HEK293 (cell line): ENCODE data around the gene SOX21.

Source experiments
- CTCF ChIA-PET: fragments of 350-600 bp; formaldehyde crosslinking; extraction: SDS; loops from one replicate; lab custom pipeline; 2021; ENCODE audit warnings: antibody characterized with exemption; lab: Yijun Ruan, JAX
- POLR2A ChIA-PET: fragments of 300-600 bp; formaldehyde crosslinking; extraction: SDS; loops from one replicate; lab custom pipeline; 2020; ENCODE audit warnings: antibody characterized with exemption, inconsistent platforms; lab: Yijun Ruan, JAX
- H3K27ac ChIP-seq: fragments of 200-500 bp; sonication (Bioruptor generic); 2 replicates; pipeline ENCODE4 v1.5.1; 2014; ENCODE audit warnings: low read depth, low read length, control low read depth, inconsistent platforms; ENCODE audit errors: extremely low read depth
- H3K36me3 ChIP-seq, 2 experiments: fragments of 200-500 bp in 1 of 2; sonication (Bioruptor generic) in 1 of 2; 1 replicate in 1 of 2; 2 replicates in 1 of 2; pipeline ENCODE4 v1.5.1; 2014 to 2017; ENCODE audit warnings: inconsistent platforms in 2 of 2, low read length in 2 of 2; ENCODE audit not compliant: control insufficient read depth in 2 of 2, insufficient read depth in 1 of 2
- H3K4me1 ChIP-seq: fragments of 200-500 bp; sonication (Bioruptor generic); 2 replicates; pipeline ENCODE4 v1.5.1; 2014; ENCODE audit warnings: mild to moderate bottlenecking, low read length, inconsistent platforms; ENCODE audit not compliant: control insufficient read depth, insufficient read depth
- H3K4me3 ChIP-seq: 2 replicates; pipeline ENCODE4 v1.5.1; 2011; ENCODE audit warnings: low read depth, mild to moderate bottlenecking, control low read depth, low read length, moderate library complexity
- H3K9me3 ChIP-seq: fragments of 200-500 bp; sonication (Bioruptor generic); 2 replicates; pipeline ENCODE4 v1.5.1; 2014; ENCODE audit warnings: low read depth, low read length, inconsistent platforms; ENCODE audit not compliant: control insufficient read depth, insufficient read depth
- EGR2 ChIP-seq: fragments of 450-650 bp; formaldehyde crosslinking; IDR thresholded peaks from 2 replicates; pipeline ENCODE4 v1.5.1; 2016; ENCODE audit warnings: low read depth, missing biosample characterization, missing genetic modification characterization
- KLF1 ChIP-seq: fragments of 450-650 bp; formaldehyde crosslinking; IDR thresholded peaks from 2 replicates; pipeline ENCODE4 v1.5.1; 2016; ENCODE audit warnings: missing biosample characterization, missing genetic modification characterization
- KLF7 ChIP-seq: fragments of 450-650 bp; formaldehyde crosslinking; IDR thresholded peaks from 2 replicates; pipeline ENCODE4 v1.5.1; 2016; ENCODE audit warnings: missing biosample characterization, missing genetic modification characterization, borderline replicate concordance
- TCF7L2 ChIP-seq: IDR thresholded peaks from 2 replicates; pipeline ENCODE4 v1.6.1; 2011; ENCODE audit warnings: low read depth, mild to moderate bottlenecking, inconsistent platforms, low read length, moderate library complexity, borderline replicate concordance
- ZBTB1 ChIP-seq: fragments of 450-650 bp; formaldehyde crosslinking; IDR thresholded peaks from 2 replicates; pipeline ENCODE4 v1.5.1; 2016; ENCODE audit warnings: missing biosample characterization, missing genetic modification characterization
- ZBTB10 ChIP-seq: fragments of 450-650 bp; formaldehyde crosslinking; IDR thresholded peaks from 2 replicates; pipeline ENCODE4 v1.5.1; 2016; ENCODE audit warnings: missing biosample characterization, missing genetic modification characterization
- ZBTB21 ChIP-seq: fragments of 450-650 bp; formaldehyde crosslinking; IDR thresholded peaks from 2 replicates; pipeline ENCODE4 v1.5.1; 2017; ENCODE audit warnings: missing biosample characterization, missing genetic modification characterization
- ZEB2 ChIP-seq: fragments of 450-650 bp; formaldehyde crosslinking; IDR thresholded peaks from 2 replicates; pipeline ENCODE4 v1.5.1; 2016; ENCODE audit warnings: missing biosample characterization, missing genetic modification characterization
- ZNF239 ChIP-seq: fragments of 450-650 bp; formaldehyde crosslinking; IDR thresholded peaks from 2 replicates; pipeline ENCODE4 v1.5.1; 2016; ENCODE audit warnings: missing biosample characterization, missing genetic modification characterization
- ZNF280D ChIP-seq: fragments of 450-650 bp; formaldehyde crosslinking; IDR thresholded peaks from 2 replicates; pipeline ENCODE4 v1.5.1; 2016; ENCODE audit warnings: missing biosample characterization, missing genetic modification characterization
- ZNF394 ChIP-seq: fragments of 450-650 bp; formaldehyde crosslinking; IDR thresholded peaks from 2 replicates; pipeline ENCODE4 v1.5.1; 2016; ENCODE audit warnings: missing biosample characterization, missing genetic modification characterization, mild to moderate bottlenecking, moderate library complexity, borderline replicate concordance
- ZNF416 ChIP-seq: fragments of 450-650 bp; formaldehyde crosslinking; IDR thresholded peaks from 2 replicates; pipeline ENCODE4 v1.5.1; 2016; ENCODE audit warnings: missing biosample characterization, missing genetic modification characterization
- ZNF426 ChIP-seq: fragments of 450-650 bp; formaldehyde crosslinking; IDR thresholded peaks from 2 replicates; pipeline ENCODE4 v1.5.1; 2017; ENCODE audit warnings: missing biosample characterization, missing genetic modification characterization, mild to moderate bottlenecking, inconsistent platforms, moderate library complexity
- ZNF488 ChIP-seq: fragments of 450-650 bp; formaldehyde crosslinking; IDR thresholded peaks from 2 replicates; pipeline ENCODE4 v1.5.1; 2016; ENCODE audit warnings: missing biosample characterization, missing genetic modification characterization
- ZNF596 ChIP-seq: fragments of 450-650 bp; IDR thresholded peaks from 2 replicates; pipeline ENCODE4 v1.5.0; 2018; ENCODE audit warnings: missing biosample characterization, mild to moderate bottlenecking, missing genetic modification characterization, moderate library complexity
- ZNF654 ChIP-seq: fragments of 450-650 bp; formaldehyde crosslinking; IDR thresholded peaks from 2 replicates; pipeline ENCODE4 v1.5.1; 2016; ENCODE audit warnings: low read depth, missing biosample characterization, missing genetic modification characterization
- ZNF664 ChIP-seq: fragments of 450-650 bp; formaldehyde crosslinking; IDR thresholded peaks from 2 replicates; pipeline ENCODE4 v1.5.1; 2016; ENCODE audit warnings: missing biosample characterization, missing genetic modification characterization
- ZNF76 ChIP-seq: fragments of 450-650 bp; formaldehyde crosslinking; IDR thresholded peaks from 2 replicates; pipeline ENCODE4; 2016; ENCODE audit warnings: low read depth, missing biosample characterization, missing genetic modification characterization, borderline replicate concordance
- ZNF768 ChIP-seq: fragments of 450-650 bp; formaldehyde crosslinking; IDR thresholded peaks from 2 replicates; pipeline ENCODE4 v1.5.1; 2018; ENCODE audit warnings: missing biosample characterization, mild to moderate bottlenecking, missing genetic modification characterization
- ZXDB ChIP-seq: fragments of 450-650 bp; formaldehyde crosslinking; IDR thresholded peaks from 2 replicates; pipeline ENCODE4 v1.5.1; 2016; ENCODE audit warnings: missing biosample characterization, missing genetic modification characterization

SOX21 gene

GRCh38 chr13:94701313-94702180 lies 10.8 kb downstream of the SOX21 start:
- H3K27ac ChIP-seq = no peak overlapping the region
- no peak overlapping the region for H3K4me3 ChIP-seq
- POLR2A ChIA-PET = no interaction called here
- H3K4me1 ChIP-seq = no peaks in the 10 kb centered on the region
- H3K36me3 ChIP-seq = no peaks in the 10 kb centered on the region
- CTCF ChIA-PET = interaction anchor here (0.8 kb wide), 1 partner anchor 303 kb away, joined by 3 read pairs; no protein-coding TSS in a partner anchor
- no peaks in the 10 kb centered on the region for H3K9me3 ChIP-seq
- no peak for TF ChIP-seq ZXDB (tag by site-specific recombination)
- no peak for TF ChIP-seq ZBTB1 (tag by site-specific recombination)
- no peak for TF ChIP-seq TCF7L2
- no peak for TF ChIP-seq ZNF596
- no peak for TF ChIP-seq ZNF654 (tag by site-specific recombination)
- no peak for TF ChIP-seq ZNF768
- TF ChIP-seq EGR2 (tag by site-specific recombination) = no peak
- no peak for TF ChIP-seq KLF1 (tag by site-specific recombination)
- TF ChIP-seq ZBTB10 = no peak
- no peak for TF ChIP-seq ZNF280D
- no peak for TF ChIP-seq ZBTB21 (tag by site-specific recombination)
- no peak for TF ChIP-seq ZNF76
- no peak for TF ChIP-seq ZNF416
- TF ChIP-seq ZNF488 (tag by site-specific recombination) = no peak
- TF ChIP-seq ZNF239 (tag by site-specific recombination) = no peak
- TF ChIP-seq ZNF664 = no peak

GRCh38 chr13:94700536-94700935 lies 11.8 kb downstream of the SOX21 start:
- CTCF ChIA-PET = interaction anchor here (0.8 to 1.5 kb wide), 2 partner anchors 26 to 304 kb away, joined by 3 to 4 read pairs; no protein-coding TSS in a partner anchor

More at GRCh38 chr13:94700536-94700935, 11.8 kb downstream of the SOX21 start:
- Histone ChIP-seq H3K27ac (no peak overlapping the region), H3K36me3 (no peaks in the 10 kb centered on the region), H3K9me3 (no peaks in the 10 kb centered on the region), H3K4me1 (no peaks in the 10 kb centered on the region), H3K4me3 (no peak overlapping the region)
- POLR2A ChIA-PET = no interaction called here
- TF ChIP-seq ZNF394 (tag by site-specific recombination) (no peak), ZNF426 (tag by site-specific recombination) (no peak), ZEB2 (no peak), KLF7 (tag by site-specific recombination) (no peak)
